Transverse colon (tissue), 4 donors: ENCODE results near the gene MRNIP.

Experiments used
- EP300 ChIP-seq: sonication (generic); formaldehyde crosslinking; IDR thresholded peaks from one replicate; pipeline ENCODE4 v1.6.1; 2017; ENCODE audit warnings: antibody characterized with exemption, low read depth
- POLR2A ChIP-seq: fragments of 450-650 bp; IDR thresholded peaks from one replicate; pipeline ENCODE4 v1.6.1; 2016; ENCODE audit warnings: antibody characterized with exemption, mild to moderate bottlenecking, moderate library complexity
- POLR2AphosphoS5 ChIP-seq, 3 donors: sonication (generic); formaldehyde crosslinking; IDR thresholded peaks; one replicate each; pipeline ENCODE4 v1.6.1; 2016; ENCODE audit warnings: antibody characterized with exemption in 3 of 3
- TF ChIP-seq, protein P1 (sequence below), 5 experiments: fragments of 200-600 bp in 3 of 5; fragments of 450-650 bp in 2 of 5; sonication (generic) in 3 of 5; IDR thresholded peaks; 1 replicate in 2 of 5; 2 replicates in 3 of 5; pipeline ENCODE4 v1.5.1; 2016 to 2017; ENCODE audit warnings: antibody characterized with exemption in 5 of 5, inconsistent platforms in 3 of 5, mild to moderate bottlenecking in 2 of 5, moderate library complexity in 1 of 5

DNA sequence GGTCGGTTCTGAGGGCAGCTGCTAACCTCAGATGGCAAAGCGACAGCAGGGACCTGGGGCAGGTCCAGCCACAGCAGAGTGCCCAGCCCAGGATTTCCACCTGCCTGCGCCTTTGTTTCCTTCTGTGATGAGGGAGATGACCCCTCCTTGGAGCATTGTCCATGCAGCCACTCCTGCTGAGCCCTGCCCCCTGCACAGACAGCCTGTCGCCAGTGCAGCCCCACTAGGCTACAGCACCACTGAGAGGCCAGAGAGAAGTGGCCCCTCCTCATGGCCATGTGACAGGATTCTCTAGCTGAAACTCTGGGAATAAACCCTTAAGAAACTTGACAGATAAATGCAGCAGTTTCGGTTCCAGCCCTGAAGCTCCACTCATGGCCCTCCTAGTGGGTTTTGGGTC, 10.5 kb upstream of the MRNIP start:
- TF ChIP-seq, protein P1, sequence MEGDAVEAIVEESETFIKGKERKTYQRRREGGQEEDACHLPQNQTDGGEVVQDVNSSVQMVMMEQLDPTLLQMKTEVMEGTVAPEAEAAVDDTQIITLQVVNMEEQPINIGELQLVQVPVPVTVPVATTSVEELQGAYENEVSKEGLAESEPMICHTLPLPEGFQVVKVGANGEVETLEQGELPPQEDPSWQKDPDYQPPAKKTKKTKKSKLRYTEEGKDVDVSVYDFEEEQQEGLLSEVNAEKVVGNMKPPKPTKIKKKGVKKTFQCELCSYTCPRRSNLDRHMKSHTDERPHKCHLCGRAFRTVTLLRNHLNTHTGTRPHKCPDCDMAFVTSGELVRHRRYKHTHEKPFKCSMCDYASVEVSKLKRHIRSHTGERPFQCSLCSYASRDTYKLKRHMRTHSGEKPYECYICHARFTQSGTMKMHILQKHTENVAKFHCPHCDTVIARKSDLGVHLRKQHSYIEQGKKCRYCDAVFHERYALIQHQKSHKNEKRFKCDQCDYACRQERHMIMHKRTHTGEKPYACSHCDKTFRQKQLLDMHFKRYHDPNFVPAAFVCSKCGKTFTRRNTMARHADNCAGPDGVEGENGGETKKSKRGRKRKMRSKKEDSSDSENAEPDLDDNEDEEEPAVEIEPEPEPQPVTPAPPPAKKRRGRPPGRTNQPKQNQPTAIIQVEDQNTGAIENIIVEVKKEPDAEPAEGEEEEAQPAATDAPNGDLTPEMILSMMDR (IDR thresholded peaks at IDR 0.05): no peak
- no peak for TF ChIP-seq POLR2A
- no peak for TF ChIP-seq POLR2AphosphoS5 (IDR thresholded peaks at IDR 0.05)
- TF ChIP-seq EP300: no peak
